MCF 10A (cell line): ENCODE measurements around the gene PRSS22. TPM values are rescaled to one million over a fixed set of nuclear protein-coding genes. Genes with fewer than 3 reads are reported as not detected.

ENCODE experiments used
- BruUV-seq: library from RNA; stranded (reverse); fragments of 400-500 nt; replicated peaks from 2 replicates; lab custom pipeline; 2021; lab: Mats Ljungman, UMichigan
- CTCF ChIA-PET: fragments of 300-600 bp; sonication (Branson Sonifier 250); formaldehyde crosslinking; extraction: SDS; loops from one replicate; lab custom pipeline; 2021; ENCODE audit warnings: antibody characterized with exemption, inconsistent platforms; lab: Yijun Ruan, JAX
- POLR2A ChIA-PET: fragments of 300-600, 350-650 bp; sonication (Branson Sonifier 250); formaldehyde crosslinking; extraction: SDS; loops from one replicate; lab custom pipeline; 2020; ENCODE audit warnings: antibody characterized with exemption, inconsistent platforms; lab: Yijun Ruan, JAX
- DNase-seq: peaks from one replicate; pipeline ENCODE4 v3.0.0-alpha.2; 2018; ENCODE audit not compliant: unreplicated experiment
- H3K27ac Mint-ChIP-seq: one replicate; pipeline ENCODE4 v1.8.0; 2022; ENCODE audit warnings: mild to moderate bottlenecking, low read depth, mixed read lengths; ENCODE audit not compliant: unreplicated experiment
- H3K27me3 Mint-ChIP-seq: one replicate; pipeline ENCODE4 v1.8.0; 2022; ENCODE audit warnings: mixed read lengths; ENCODE audit not compliant: insufficient read depth, unreplicated experiment
- H3K36me3 Mint-ChIP-seq: one replicate; pipeline ENCODE4 v1.8.0; 2022; ENCODE audit warnings: mild to moderate bottlenecking, moderate library complexity, mixed read lengths; ENCODE audit not compliant: insufficient read depth, unreplicated experiment
- H3K4me1 Mint-ChIP-seq: one replicate; pipeline ENCODE4 v1.8.0; 2022; ENCODE audit warnings: mixed read lengths; ENCODE audit not compliant: insufficient read depth, unreplicated experiment
- H3K4me3 Mint-ChIP-seq: one replicate; pipeline ENCODE4 v1.8.0; 2022; ENCODE audit warnings: mild to moderate bottlenecking, moderate library complexity, mixed read lengths; ENCODE audit not compliant: unreplicated experiment
- H3K9me3 Mint-ChIP-seq: one replicate; pipeline ENCODE4 v1.8.0; 2022; ENCODE audit warnings: mixed read lengths; ENCODE audit not compliant: unreplicated experiment
- intact Hi-C: fragments of 100-400 bp; cut with micrococcal nuclease; formaldehyde crosslinking; loops from 2 replicates; pipeline ENCODE4 v1.14.1; 2022
- total RNA-seq: library from RNA; stranded (reverse); gene quantifications from 2 replicates; pipeline ENCODE4 v1.2.3, GENCODE V29; 2022
- TF ChIP-seq, protein P1 (sequence below): fragments of 200-600 bp; IDR thresholded peaks from one replicate; pipeline ENCODE4 v1.8.0; 2022; ENCODE audit warnings: antibody characterized with exemption, mild to moderate bottlenecking; ENCODE audit not compliant: unreplicated experiment

PRSS22 gene
- total RNA-seq, 1 experiment from 2014 or later: not detected

DNA sequence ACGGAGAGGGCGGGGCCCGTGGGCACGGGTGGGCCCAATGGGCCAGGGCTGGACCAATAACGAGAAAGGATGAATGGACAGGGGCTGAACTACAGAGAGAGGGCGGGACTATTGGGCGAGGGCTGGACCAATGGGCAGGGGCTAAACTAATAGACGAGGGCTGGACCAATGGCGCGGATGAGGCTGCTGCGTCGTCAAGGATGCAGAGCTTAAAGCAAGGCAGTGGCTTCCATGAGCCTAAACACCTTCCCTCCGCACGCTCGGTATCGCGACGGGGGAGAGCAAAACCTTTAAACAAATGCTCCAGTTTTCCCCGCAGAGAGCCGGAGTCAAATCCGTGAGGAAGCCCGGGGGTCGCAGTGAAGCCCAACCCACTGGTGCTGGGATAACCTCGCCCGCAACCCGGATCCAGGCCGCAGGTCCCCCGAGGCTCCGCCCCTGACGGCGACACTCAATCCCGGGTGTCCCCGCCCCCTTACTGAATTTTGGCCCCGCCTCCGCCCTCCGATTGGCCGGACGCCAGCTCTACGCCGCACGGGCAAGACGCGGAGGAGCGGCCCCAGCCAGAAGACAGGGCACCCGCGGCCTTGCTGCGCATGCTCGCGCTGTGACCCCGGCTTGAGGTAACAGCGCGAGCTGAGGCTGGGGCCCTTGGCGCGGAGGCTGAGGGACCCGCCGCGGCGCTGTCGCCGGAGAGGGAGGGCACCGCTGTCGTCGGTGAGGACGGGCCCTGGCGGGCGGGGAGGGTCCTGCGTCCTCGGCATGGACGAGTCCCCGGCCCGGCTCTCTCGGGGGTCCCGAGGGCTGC lies 24.9 kb upstream of the PRSS22 start, which contains the start of gene FLYWCH2:
FLYWCH2 (plus strand) TSS at position 566 of the 808 bp plus-strand sequence. CDS start 13,235 bp downstream, outside the sequence.
- CTCF ChIA-PET: interaction anchor here (0.5 to 1.4 kb wide), 4 partner anchors 9 to 37 kb away, joined by 3 to 6 read pairs (median 4); no protein-coding TSS in a partner anchor
- intact Hi-C loops: loop anchor here (2.0 kb wide), 1 partner anchor 36 kb away; no protein-coding TSS in a partner anchor
- no TSS peak for BruUV-seq
- peak within 1 kb of the TSS; percentile 77 for H3K4me3 Mint-ChIP-seq
- TF ChIP-seq, protein P1, sequence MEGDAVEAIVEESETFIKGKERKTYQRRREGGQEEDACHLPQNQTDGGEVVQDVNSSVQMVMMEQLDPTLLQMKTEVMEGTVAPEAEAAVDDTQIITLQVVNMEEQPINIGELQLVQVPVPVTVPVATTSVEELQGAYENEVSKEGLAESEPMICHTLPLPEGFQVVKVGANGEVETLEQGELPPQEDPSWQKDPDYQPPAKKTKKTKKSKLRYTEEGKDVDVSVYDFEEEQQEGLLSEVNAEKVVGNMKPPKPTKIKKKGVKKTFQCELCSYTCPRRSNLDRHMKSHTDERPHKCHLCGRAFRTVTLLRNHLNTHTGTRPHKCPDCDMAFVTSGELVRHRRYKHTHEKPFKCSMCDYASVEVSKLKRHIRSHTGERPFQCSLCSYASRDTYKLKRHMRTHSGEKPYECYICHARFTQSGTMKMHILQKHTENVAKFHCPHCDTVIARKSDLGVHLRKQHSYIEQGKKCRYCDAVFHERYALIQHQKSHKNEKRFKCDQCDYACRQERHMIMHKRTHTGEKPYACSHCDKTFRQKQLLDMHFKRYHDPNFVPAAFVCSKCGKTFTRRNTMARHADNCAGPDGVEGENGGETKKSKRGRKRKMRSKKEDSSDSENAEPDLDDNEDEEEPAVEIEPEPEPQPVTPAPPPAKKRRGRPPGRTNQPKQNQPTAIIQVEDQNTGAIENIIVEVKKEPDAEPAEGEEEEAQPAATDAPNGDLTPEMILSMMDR: no peak
- H3K36me3 Mint-ChIP-seq: peaks cover 6% of the 10 kb centered on the region
- peak; percentile 99 for DNase-seq
- POLR2A ChIA-PET: interaction anchor here (0.7 to 6.0 kb wide), 26 partner anchors 9 to 1410 kb away, joined by 3 to 75 read pairs (median 4); partner anchors contain the start of genes FLYWCH1, SRRM2 and TBC1D24
- H3K4me1 Mint-ChIP-seq: peaks cover 5% of the 10 kb centered on the region
- H3K27me3 Mint-ChIP-seq: no peaks in the 10 kb centered on the region
- no peaks in the 10 kb centered on the region for H3K9me3 Mint-ChIP-seq
- H3K27ac Mint-ChIP-seq: peak within 1 kb of the TSS; percentile 73

DNA sequence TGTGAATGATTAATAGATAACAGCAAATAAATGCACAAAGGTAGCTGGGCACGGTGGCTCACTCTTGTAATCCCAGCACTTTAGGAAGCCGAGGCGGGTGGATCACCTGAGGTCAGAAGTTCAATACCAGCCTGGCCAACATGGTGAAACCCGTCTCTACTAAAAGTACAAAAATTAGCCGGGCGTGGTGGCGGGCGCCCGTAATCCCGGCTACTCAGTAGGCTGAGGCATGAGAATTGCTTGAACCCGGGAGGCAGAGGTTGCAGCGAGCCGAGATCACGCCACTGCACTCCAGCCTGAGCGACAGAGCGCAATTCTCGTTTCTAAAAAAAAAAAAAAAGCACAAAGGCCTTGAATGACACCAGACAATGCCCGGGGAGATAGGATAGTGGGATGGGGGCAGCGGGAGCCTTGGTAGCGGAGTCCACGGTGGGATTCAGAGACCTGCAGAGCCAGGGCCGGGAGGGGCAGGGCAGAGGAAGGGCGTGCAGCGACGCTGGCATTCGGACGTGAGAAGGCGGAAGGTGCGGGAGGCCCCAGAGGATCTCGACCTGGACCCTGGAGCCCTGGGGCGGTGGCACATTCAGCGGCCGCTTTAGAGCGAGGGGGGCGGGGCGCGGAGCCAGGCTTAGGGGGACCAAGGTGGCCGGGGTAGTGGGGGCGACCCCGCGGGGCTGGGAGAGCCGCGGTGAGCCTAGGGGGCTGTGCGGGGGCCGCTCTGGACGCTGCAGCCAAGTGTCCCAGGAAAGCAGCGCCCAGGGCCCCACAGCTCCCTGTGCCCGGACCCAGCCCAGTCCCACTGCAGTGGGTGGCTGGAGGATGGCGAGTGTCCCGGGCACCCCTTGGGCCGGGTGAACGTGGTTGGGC lies 24.0 kb upstream of the PRSS22 start:
- intact Hi-C loops: loop anchor here (2.0 kb wide), 1 partner anchor 37 kb away; no protein-coding TSS in a partner anchor
- Mint-ChIP-seq H3K4me1 (peaks cover 5% of the 10 kb centered on the region), H3K4me3 (peak overlapping the region; percentile 77), H3K36me3 (peaks cover 6% of the 10 kb centered on the region), H3K27me3 (no peaks in the 10 kb centered on the region), H3K27ac (peak overlapping the region; percentile 73), H3K9me3 (no peaks in the 10 kb centered on the region)
- no TSS peak for BruUV-seq
- POLR2A ChIA-PET: interaction anchor here (0.7 to 6.0 kb wide), 17 partner anchors 10 to 1411 kb away, joined by 3 to 75 read pairs (median 5); partner anchors contain the start of genes FLYWCH1 and SRRM2
- DNase-seq: peak; percentile 34
- CTCF ChIA-PET: interaction anchor here (0.5 kb wide), 1 partner anchor 51 kb away, joined by 3 read pairs; no protein-coding TSS in a partner anchor
- TF ChIP-seq, protein P1: no peak

DNA sequence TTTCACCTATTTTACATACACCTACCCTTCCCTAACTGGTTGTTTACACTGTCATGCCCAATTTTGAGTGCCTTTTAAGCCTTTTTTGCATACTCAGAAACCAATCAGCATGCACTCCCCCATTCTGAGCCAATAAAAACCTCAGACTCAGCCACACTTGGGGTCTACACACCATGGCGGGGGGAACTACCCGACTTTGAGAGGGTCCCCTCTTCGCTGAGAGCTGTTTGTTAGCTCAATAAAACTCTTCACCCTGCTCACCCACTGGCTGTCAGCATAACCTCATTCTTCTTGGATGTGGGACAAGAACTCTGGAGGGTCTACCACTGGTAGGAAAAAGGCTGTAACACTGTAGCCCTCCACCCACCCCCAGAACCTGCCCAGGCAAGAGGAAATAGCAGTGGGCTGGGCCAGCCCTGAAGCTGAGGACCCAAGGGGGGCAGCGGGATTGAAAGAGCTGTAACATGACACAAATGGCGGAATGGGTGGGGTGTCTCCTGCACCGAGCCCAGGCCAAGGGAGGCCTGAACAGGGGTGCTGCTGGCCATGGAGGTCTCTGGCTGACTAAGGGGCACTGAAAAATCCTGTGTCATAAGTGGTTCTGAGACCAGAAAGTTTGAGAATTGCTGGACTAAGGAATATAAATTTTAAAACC lies 22.0 kb upstream of the PRSS22 start:
- Mint-ChIP-seq H3K4me3 (no peak overlapping the region), H3K9me3 (no peaks in the 10 kb centered on the region), H3K27me3 (no peaks in the 10 kb centered on the region), H3K4me1 (peaks cover 5% of the 10 kb centered on the region), H3K36me3 (peaks cover 6% of the 10 kb centered on the region), H3K27ac (no peak overlapping the region)
- ChIA-PET CTCF (interaction anchor here (0.7 to 1.5 kb wide), 2 partner anchors 12 to 15 kb away, joined by 3 to 7 read pairs; no protein-coding TSS in a partner anchor), POLR2A (interaction anchor here (6.0 kb wide), 1 partner anchor 32 kb away, joined by 75 read pairs; the partner anchor contains the start of gene FLYWCH1)
- BruUV-seq: no TSS peak
- TF ChIP-seq, protein P1: no peak
- intact Hi-C loops: no loop called here
- no peak for DNase-seq
